CD14-positive monocyte (primary cell): Measurements from ENCODE around the gene SLC30A3. TPM values are rescaled to one million over a fixed set of nuclear protein-coding genes. Genes with fewer than 3 reads are reported as not detected.

Source experiments
- DNase-seq, 3 donors: peaks; one replicate each; pipeline ENCODE4 v3.0.0-alpha.2; 2011 to 2022
- H2AFZ ChIP-seq: 2 replicates; pipeline ENCODE4 v1.6.0; 2012; ENCODE audit warnings: mild to moderate bottlenecking, low read depth, low read length, inconsistent platforms; ENCODE audit not compliant: insufficient read depth, poor library complexity, severe bottlenecking
- H3K27ac ChIP-seq, 2 donors: 1 replicate in 1 of 2; 2 replicates in 1 of 2; pipeline ENCODE4 v1.5.1; 2012 to 2013; ENCODE audit warnings: low read length in 2 of 2, control low read depth in 1 of 2, inconsistent platforms in 1 of 2, low read depth in 1 of 2, mild to moderate bottlenecking in 1 of 2
- H3K27me3 ChIP-seq, 2 donors: one replicate each; pipeline versions ENCODE4 v1.6.0 to v1.6.1; 2011 to 2013; ENCODE audit warnings: low read length in 2 of 2; ENCODE audit not compliant: control insufficient read depth in 2 of 2, insufficient read depth in 2 of 2
- H3K36me3 ChIP-seq, 2 donors: replicated peaks in 1 of 2; 1 replicate in 1 of 2; 2 replicates in 1 of 2; pipeline versions ENCODE4 v1.5.1 to v1.6.1; 2012 to 2013; ENCODE audit warnings: low read length in 2 of 2, control low read depth in 1 of 2, inconsistent platforms in 1 of 2, mild to moderate bottlenecking in 1 of 2; ENCODE audit not compliant: insufficient read depth in 2 of 2, control insufficient read depth in 1 of 2
- H3K4me1 ChIP-seq, 2 donors: 1 replicate in 1 of 2; 2 replicates in 1 of 2; pipeline versions ENCODE4 v1.5.1 to v1.6.1; 2012 to 2013; ENCODE audit warnings: low read length in 2 of 2, control low read depth in 1 of 2, inconsistent platforms in 1 of 2, mild to moderate bottlenecking in 1 of 2, moderate library complexity in 1 of 2; ENCODE audit not compliant: insufficient read depth in 2 of 2, control insufficient read depth in 1 of 2
- H3K4me2 ChIP-seq: replicated peaks from 2 replicates; pipeline ENCODE3; 2012; ENCODE audit warnings: low read length, moderate library complexity, mild to moderate bottlenecking; ENCODE audit not compliant: poor library complexity, severe bottlenecking; ENCODE audit errors: extremely low read depth
- H3K4me3 ChIP-seq, 3 experiments: fragments of 200-600 bp in 1 of 3; sonication (generic) in 1 of 3; replicated peaks in 1 of 3; 1 replicate in 2 of 3; 2 replicates in 1 of 3; pipeline ENCODE4 v1.5.1; 2011 to 2013; ENCODE audit warnings: low read length in 3 of 3, mild to moderate bottlenecking in 3 of 3, control low read depth in 2 of 3, low read depth in 2 of 3, inconsistent platforms in 1 of 3, moderate library complexity in 1 of 3
- H3K79me2 ChIP-seq: 2 replicates; pipeline ENCODE4 v1.6.0; 2012; ENCODE audit warnings: mild to moderate bottlenecking, control low read depth, inconsistent platforms, low read length, moderate library complexity; ENCODE audit not compliant: insufficient read depth
- H3K9ac ChIP-seq: 2 replicates; pipeline ENCODE4 v1.6.0; 2017; ENCODE audit warnings: low read length, mild to moderate bottlenecking; ENCODE audit not compliant: insufficient read depth, poor library complexity, severe bottlenecking
- H3K9me3 ChIP-seq, 2 donors: replicated peaks in 1 of 2; 1 replicate in 1 of 2; 2 replicates in 1 of 2; pipeline versions ENCODE4 v1.5.1 to v1.6.1; 2012 to 2013; ENCODE audit warnings: low read length in 2 of 2, control low read depth in 1 of 2; ENCODE audit not compliant: control insufficient read depth in 1 of 2, insufficient read depth in 1 of 2
- H4K20me1 ChIP-seq: 2 replicates; pipeline ENCODE4 v1.6.0; 2012; ENCODE audit warnings: mild to moderate bottlenecking, low read length, control low read depth, moderate library complexity; ENCODE audit not compliant: insufficient read depth
- H3K27ac Mint-ChIP-seq, 7 donors: one replicate each; pipeline ENCODE4 v1.8.0; 2020; ENCODE audit warnings: mild to moderate bottlenecking in 7 of 7, mixed read lengths in 7 of 7, moderate library complexity in 6 of 7, inconsistent platforms in 2 of 7
- H3K27me3 Mint-ChIP-seq, 3 donors: one replicate each; pipeline ENCODE4 v1.8.0; 2021 to 2022; ENCODE audit warnings: low read depth in 3 of 3, mild to moderate bottlenecking in 3 of 3, mixed read lengths in 3 of 3, moderate library complexity in 3 of 3, inconsistent platforms in 1 of 3
- H3K36me3 Mint-ChIP-seq, 2 donors: one replicate each; pipeline ENCODE4 v1.8.0; 2020; ENCODE audit warnings: mixed read lengths in 2 of 2, inconsistent platforms in 1 of 2, mild to moderate bottlenecking in 1 of 2
- H3K4me1 Mint-ChIP-seq: one replicate; pipeline ENCODE4 v1.8.0; 2020; ENCODE audit warnings: mild to moderate bottlenecking, mixed read lengths
- H3K4me3 Mint-ChIP-seq, 2 donors: one replicate each; pipeline ENCODE4 v1.8.0; 2020; ENCODE audit warnings: mild to moderate bottlenecking in 2 of 2, mixed read lengths in 2 of 2, moderate library complexity in 1 of 2
- H3K9me3 Mint-ChIP-seq, 7 donors: one replicate each; pipeline ENCODE4 v1.8.0; 2020 to 2022; ENCODE audit warnings: mixed read lengths in 7 of 7, mild to moderate bottlenecking in 6 of 7, moderate library complexity in 6 of 7, inconsistent platforms in 2 of 7
- CTCF ChIP-seq: fragments of 200-600 bp; IDR thresholded peaks from one replicate; pipeline ENCODE4 v1.8.0; 2022; ENCODE audit warnings: antibody characterized with exemption, mild to moderate bottlenecking
- WGBS: methylation state at CpG from one replicate; pipeline ENCODE4 v1.1.5; 2013; ENCODE audit warnings: missing lambda C conversion rate; ENCODE audit not compliant: insufficient coverage; 5-methylcytosine and 5-hydroxymethylcytosine counted together
- intact Hi-C, 2 donors: fragments of 100-400 bp; cut with micrococcal nuclease; formaldehyde crosslinking; loops; one replicate each; pipeline versions ENCODE4 v1.15.0 to v1.15.1; 2023
- polyA plus RNA-seq, 3 donors: library from polyadenylated mRNA; depleted of rRNA in 1 of 3; unstranded in 2 of 3; stranded (reverse) in 1 of 3; fragments of 300-500 nt in 2 of 3; fragments of >200 nt in 1 of 3; fragmentation: Illumina TruSeq in 2 of 3; gene quantifications; 1 replicate in 2 of 3; 2 replicates in 1 of 3; pipeline ENCODE4 v1.2.3, GENCODE V29; 2012 to 2021

SLC30A3 gene
- polyA plus RNA-seq, 3 donors = 0.08 TPM; not detected in 2

- no peak for TF ChIP-seq CTCF
- H3K27ac ChIP-seq = no peak overlapping the region
- H3K4me1 ChIP-seq = no peaks in the 10 kb centered on the region
- peaks cover 94 to 100% of the 10 kb centered on the region in 2 donors for H3K36me3 ChIP-seq
- no peak overlapping the region for H3K4me3 ChIP-seq
- H4K20me1 ChIP-seq = no peaks in the 10 kb centered on the region
- intact Hi-C loops = no loop called here
- H3K9me3 ChIP-seq = no peaks in the 10 kb centered on the region
- H2AFZ ChIP-seq = no peak overlapping the region
- H3K4me2 ChIP-seq = no peak overlapping the region
- H3K9ac ChIP-seq = no peak overlapping the region
- H3K27ac Mint-ChIP-seq = no peak overlapping the region
- no peaks in the 10 kb centered on the region for H3K9me3 Mint-ChIP-seq
- peaks cover 97 to 100% of the 10 kb centered on the region in 2 donors for H3K36me3 Mint-ChIP-seq
- no peaks in the 10 kb centered on the region for H3K79me2 ChIP-seq
- WGBS = 95% methylated on average over 15 of the region's 15 CpGs
- peaks cover 0 to 1% (median 0%) of the 10 kb centered on the region in 3 donors for H3K27me3 Mint-ChIP-seq
- H3K4me1 Mint-ChIP-seq = no peaks in the 10 kb centered on the region
- H3K4me3 Mint-ChIP-seq = no peak overlapping the region
- H3K27me3 ChIP-seq = no peaks in the 10 kb centered on the region
- no peak for DNase-seq
These were observed 25.4 kb downstream of the SLC30A3 start for GRCh38 chr2:27237341-27237945.

- Mint-ChIP-seq H3K36me3 (peaks cover 97 to 100% of the 10 kb centered on the region in 2 donors), H3K27me3 (peaks cover 0 to 1% (median 0%) of the 10 kb centered on the region in 3 donors), H3K4me3 (no peak overlapping the region), H3K4me1 (no peaks in the 10 kb centered on the region), H3K9me3 (no peaks in the 10 kb centered on the region), H3K27ac (no peak overlapping the region)
- no peak for TF ChIP-seq CTCF
- peaks cover 94 to 100% of the 10 kb centered on the region in 2 donors for H3K36me3 ChIP-seq
- no peak overlapping the region for H3K27ac ChIP-seq
- H3K27me3 ChIP-seq = no peaks in the 10 kb centered on the region
- intact Hi-C loops = no loop called here
- H2AFZ ChIP-seq = no peak overlapping the region
- no peaks in the 10 kb centered on the region for H3K79me2 ChIP-seq
- no peak overlapping the region for H3K4me2 ChIP-seq
- H3K9me3 ChIP-seq = no peaks in the 10 kb centered on the region
- no peaks in the 10 kb centered on the region for H4K20me1 ChIP-seq
- H3K4me1 ChIP-seq = no peaks in the 10 kb centered on the region
- no peak overlapping the region for H3K4me3 ChIP-seq
- no peak overlapping the region for H3K9ac ChIP-seq
- 88% methylated on average over 1 of the region's 3 CpGs for WGBS
- DNase-seq = no peak
These were observed 26.2 kb downstream of the SLC30A3 start for GRCh38 chr2:27236626-27237025.
